Measurements from ENCODE around the gene LDLRAD4.

LDLRAD4 gene

GRCh38 chr18:13438507-13439056 lies 220.0 kb downstream of the LDLRAD4 start:
- no peak for DNase-seq

- DNase-seq = no peak
Measured at GRCh38 chr18:13439461-13439860, 220.9 kb downstream of the LDLRAD4 start.

GRCh38 chr18:13440277-13441248 lies 222.0 kb downstream of the LDLRAD4 start:
- DNase-seq = no peak

GRCh38 chr18:13441736-13442135 lies 223.2 kb downstream of the LDLRAD4 start:
- no peak for DNase-seq

- no peak for DNase-seq
Measured at GRCh38 chr18:13442451-13442850, 223.9 kb downstream of the LDLRAD4 start.

- DNase-seq = no peak
Measured at GRCh38 chr18:13443552-13443951, 225.0 kb downstream of the LDLRAD4 start.

- no peak for DNase-seq
Measured at GRCh38 chr18:13444430-13445240, 226.1 kb downstream of the LDLRAD4 start.

- DNase-seq = no peak
Measured at GRCh38 chr18:13445241-13445897, 226.8 kb downstream of the LDLRAD4 start.

- no peak for DNase-seq
Measured at GRCh38 chr18:13446024-13446423, 227.5 kb downstream of the LDLRAD4 start.

GRCh38 chr18:13446610-13447461 lies 228.3 kb downstream of the LDLRAD4 start:
- DNase-seq = no peak

GRCh38 chr18:13447621-13448334 lies 229.2 kb downstream of the LDLRAD4 start:
- no peak for DNase-seq

- DNase-seq = no peak
Measured at GRCh38 chr18:13448335-13448795, 229.8 kb downstream of the LDLRAD4 start.

GRCh38 chr18:13449651-13450050 lies 231.1 kb downstream of the LDLRAD4 start:
- no peak for DNase-seq

GRCh38 chr18:13450289-13451212 lies 232.0 kb downstream of the LDLRAD4 start:
- peak; percentile 67 for DNase-seq

- DNase-seq = no peak
Measured at GRCh38 chr18:13451213-13451540, 232.6 kb downstream of the LDLRAD4 start.

GRCh38 chr18:13451661-13452387 lies 233.3 kb downstream of the LDLRAD4 start:
- DNase-seq = peak; percentile 77

GRCh38 chr18:13452388-13452811 lies 233.8 kb downstream of the LDLRAD4 start:
- no peak for DNase-seq

GRCh38 chr18:13452871-13453680 lies 234.5 kb downstream of the LDLRAD4 start:
- DNase-seq = no peak

All from MV-4-11 (cell line).